ENCODE measurements around the gene EPSTI1.

EPSTI1 gene

DNA sequence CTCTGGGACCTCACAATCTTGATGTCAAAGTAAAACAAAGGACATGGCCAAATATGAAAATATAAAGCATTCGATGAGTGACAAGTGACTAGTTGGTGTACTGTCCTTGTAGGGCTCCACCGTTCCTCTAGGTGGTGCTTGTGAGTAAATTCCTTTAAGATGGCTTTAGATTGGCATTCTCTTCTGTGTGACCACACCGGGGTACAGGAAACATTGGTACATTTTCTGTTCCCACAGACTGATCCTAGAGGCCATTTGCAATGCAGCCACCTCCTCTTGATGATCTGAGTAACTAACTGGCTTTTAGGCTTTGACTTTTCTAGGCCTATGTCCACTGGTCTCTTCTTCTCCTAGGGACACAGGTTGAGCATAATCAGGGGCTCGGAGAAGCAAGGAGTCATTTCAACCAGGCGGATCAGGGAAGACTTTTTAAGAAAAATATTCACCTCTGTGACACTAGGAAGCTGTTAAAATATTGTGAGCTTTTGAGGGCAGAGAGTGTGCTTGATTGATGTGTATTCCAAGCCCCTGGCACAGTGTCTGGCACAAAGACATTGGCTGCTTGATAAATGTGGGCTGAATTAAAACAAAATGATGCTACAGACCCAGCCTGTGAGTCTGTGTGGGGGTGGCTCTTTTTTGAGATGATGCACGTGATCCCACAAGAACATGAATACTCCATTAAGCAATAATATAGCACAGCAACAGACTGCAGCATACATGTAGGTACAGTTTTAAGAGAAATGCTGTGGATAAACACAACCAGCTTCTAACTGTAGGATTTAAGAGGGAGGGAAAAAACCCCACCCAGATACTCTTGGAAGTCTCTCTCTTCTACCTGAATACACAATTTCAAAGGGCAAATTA, 21.0 kb downstream of the EPSTI1 start:
- DNase-seq (peak; percentile 43), ATAC-seq (peak; percentile 88)
- peaks cover 15% of the 10 kb centered on the region for H3K4me1 Mint-ChIP-seq
- peaks cover 4% of the 10 kb centered on the region for H3K36me3 Mint-ChIP-seq (ENCODE audit: low read depth)
- H3K4me3 Mint-ChIP-seq: no peak overlapping the region
- no peaks in the 10 kb centered on the region for H3K9me3 Mint-ChIP-seq
- H3K27ac Mint-ChIP-seq: peak overlapping the region; percentile 4
- no peaks in the 10 kb centered on the region for H3K27me3 Mint-ChIP-seq

DNA sequence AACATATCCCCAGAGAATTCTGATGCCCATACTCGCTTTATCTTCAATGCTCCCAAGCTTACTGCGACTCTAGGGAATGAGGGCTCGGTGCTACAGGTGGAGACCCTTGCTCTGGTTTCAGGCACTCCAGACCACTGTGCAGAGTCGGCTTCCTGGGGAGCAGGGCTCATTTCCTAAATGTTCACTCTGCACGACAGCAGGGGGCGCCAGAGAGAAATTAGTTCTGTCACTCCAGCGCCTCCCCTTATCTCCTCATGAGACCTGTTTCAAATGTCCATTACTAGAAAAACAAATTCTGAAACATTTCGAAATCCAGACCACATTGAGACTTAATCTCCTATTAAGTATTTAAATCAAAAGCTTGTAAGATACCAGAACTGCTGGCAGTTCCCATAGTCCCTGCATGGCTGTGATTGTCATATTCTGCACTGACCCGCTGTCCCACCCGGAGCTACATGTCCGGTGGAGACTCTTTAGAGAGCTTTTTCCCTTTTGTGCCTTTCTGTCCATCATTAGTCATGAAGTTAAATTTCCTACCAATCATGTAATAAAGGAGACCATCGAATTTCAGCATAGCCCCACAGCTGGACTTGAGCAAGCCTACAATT, 22.4 kb downstream of the EPSTI1 start:
- peak; percentile 77 for ATAC-seq
- Mint-ChIP-seq H3K4me1 (peaks cover 15% of the 10 kb centered on the region), H3K9me3 (no peaks in the 10 kb centered on the region), H3K27ac (no peak overlapping the region), H3K36me3 (ENCODE audit: low read depth) (peaks cover under 1% of the 10 kb centered on the region), H3K4me3 (no peak overlapping the region), H3K27me3 (no peaks in the 10 kb centered on the region)
- DNase-seq: peak; percentile 89

GRCh38 chr13:42968906-42969305, 23.1 kb downstream of the EPSTI1 start:
- no peak overlapping the region for H3K27ac Mint-ChIP-seq
- no peak overlapping the region for H3K4me3 Mint-ChIP-seq
- no peaks in the 10 kb centered on the region for H3K9me3 Mint-ChIP-seq
- H3K27me3 Mint-ChIP-seq: no peaks in the 10 kb centered on the region
- DNase-seq: no peak
- no peaks in the 10 kb centered on the region for H3K36me3 Mint-ChIP-seq (ENCODE audit: low read depth)
- no peak for ATAC-seq
- peaks cover 15% of the 10 kb centered on the region for H3K4me1 Mint-ChIP-seq

DNA sequence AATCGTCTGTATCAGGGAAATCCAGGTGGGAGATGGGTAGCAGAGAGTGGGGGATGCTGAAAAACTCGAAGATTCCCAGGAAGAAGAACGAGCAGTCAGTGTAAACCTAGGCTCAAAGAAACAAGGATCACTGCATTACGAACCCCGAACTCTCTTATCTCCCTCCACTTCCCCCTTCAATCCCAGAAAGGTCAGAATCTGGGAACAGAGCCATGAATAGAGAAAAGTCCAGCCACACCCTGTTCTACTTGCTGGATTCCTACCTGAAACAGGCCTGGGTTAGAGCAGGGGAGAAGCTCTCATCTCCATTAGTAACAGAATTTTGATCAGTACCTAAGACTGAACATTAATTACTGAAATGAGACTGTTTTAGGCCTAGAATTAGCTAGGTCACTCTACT, 24.4 kb downstream of the EPSTI1 start:
- Mint-ChIP-seq H3K4me3 (no peak overlapping the region), H3K27ac (no peak overlapping the region), H3K4me1 (peaks cover 15% of the 10 kb centered on the region), H3K27me3 (no peaks in the 10 kb centered on the region), H3K9me3 (no peaks in the 10 kb centered on the region), H3K36me3 (ENCODE audit: low read depth) (peaks cover 7% of the 10 kb centered on the region)
- DNase-seq (no peak), ATAC-seq (no peak)

DNA sequence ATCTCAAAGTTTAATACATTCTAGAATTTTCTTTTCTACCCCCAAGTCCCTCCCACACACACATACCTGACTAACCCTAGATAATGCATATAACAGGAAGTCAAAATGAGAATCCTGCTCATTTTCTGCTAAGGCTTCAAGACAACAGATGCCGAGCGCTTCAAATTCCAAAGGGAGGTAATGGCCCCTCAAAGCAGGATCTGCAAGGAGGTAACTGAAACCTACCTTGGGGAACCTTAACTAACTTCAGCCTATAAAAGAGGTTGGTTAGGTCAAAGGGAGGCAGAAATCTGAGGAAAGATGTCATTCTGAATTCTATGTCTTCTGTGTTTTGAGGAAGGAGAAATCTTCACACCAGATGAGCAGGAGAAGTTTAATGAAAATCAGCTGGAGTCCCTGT, 26.8 kb downstream of the EPSTI1 start:
- no peak overlapping the region for H3K4me3 Mint-ChIP-seq
- ATAC-seq: no peak
- no peaks in the 10 kb centered on the region for H3K27me3 Mint-ChIP-seq
- H3K27ac Mint-ChIP-seq: no peak overlapping the region
- no peaks in the 10 kb centered on the region for H3K9me3 Mint-ChIP-seq
- peaks cover 15% of the 10 kb centered on the region for H3K36me3 Mint-ChIP-seq (ENCODE audit: low read depth)
- peaks cover 5% of the 10 kb centered on the region for H3K4me1 Mint-ChIP-seq
- DNase-seq: no peak

GRCh38 chr13:42964761-42965161, 27.3 kb downstream of the EPSTI1 start:
- no peaks in the 10 kb centered on the region for H3K9me3 Mint-ChIP-seq
- ATAC-seq: no peak
- peaks cover 5% of the 10 kb centered on the region for H3K4me1 Mint-ChIP-seq
- H3K4me3 Mint-ChIP-seq: no peak overlapping the region
- H3K36me3 Mint-ChIP-seq (ENCODE audit: low read depth): peaks cover 15% of the 10 kb centered on the region
- DNase-seq: no peak
- no peaks in the 10 kb centered on the region for H3K27me3 Mint-ChIP-seq
- no peak overlapping the region for H3K27ac Mint-ChIP-seq

DNA sequence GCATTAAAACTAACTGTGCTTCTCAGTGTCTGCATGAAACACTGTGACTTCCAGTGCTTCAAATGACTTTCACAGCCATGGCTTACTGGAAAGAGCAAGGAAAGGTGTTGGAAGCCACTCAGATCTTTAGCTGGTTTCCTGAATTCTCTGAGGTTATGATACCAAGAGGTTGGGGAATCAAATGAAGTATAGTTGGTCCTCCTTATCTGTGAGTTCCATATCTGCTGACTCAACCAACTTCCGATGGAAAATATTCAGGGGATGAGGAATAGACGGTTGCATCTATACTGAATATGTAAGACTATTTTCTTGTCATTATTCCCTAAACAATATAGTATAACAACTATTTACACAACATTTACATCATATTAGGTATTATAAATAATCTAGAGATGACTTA, 32.4 kb downstream of the EPSTI1 start:
- no peaks in the 10 kb centered on the region for H3K4me1 Mint-ChIP-seq
- no peak for ATAC-seq
- no peaks in the 10 kb centered on the region for H3K9me3 Mint-ChIP-seq
- no peak overlapping the region for H3K27ac Mint-ChIP-seq
- no peaks in the 10 kb centered on the region for H3K27me3 Mint-ChIP-seq
- H3K4me3 Mint-ChIP-seq: no peak overlapping the region
- no peak for DNase-seq
- H3K36me3 Mint-ChIP-seq (ENCODE audit: low read depth): peaks cover 35% of the 10 kb centered on the region

- ATAC-seq (no peak), DNase-seq (no peak)
- Mint-ChIP-seq H3K27ac (no peak overlapping the region), H3K9me3 (peaks cover under 1% of the 10 kb centered on the region), H3K36me3 (ENCODE audit: low read depth) (peaks cover 40% of the 10 kb centered on the region), H3K27me3 (no peaks in the 10 kb centered on the region), H3K4me3 (no peak overlapping the region), H3K4me1 (no peaks in the 10 kb centered on the region)
These were observed 34.2 kb downstream of the EPSTI1 start for GRCh38 chr13:42957881-42958280.

- Mint-ChIP-seq H3K36me3 (ENCODE audit: low read depth) (peaks cover 57% of the 10 kb centered on the region), H3K4me1 (no peaks in the 10 kb centered on the region), H3K27me3 (no peaks in the 10 kb centered on the region), H3K9me3 (peaks cover 8% of the 10 kb centered on the region), H3K27ac (no peak overlapping the region), H3K4me3 (no peak overlapping the region)
- no peak for ATAC-seq
- DNase-seq: no peak
These were observed 41.9 kb downstream of the EPSTI1 start for GRCh38 chr13:42950181-42950580.

DNA sequence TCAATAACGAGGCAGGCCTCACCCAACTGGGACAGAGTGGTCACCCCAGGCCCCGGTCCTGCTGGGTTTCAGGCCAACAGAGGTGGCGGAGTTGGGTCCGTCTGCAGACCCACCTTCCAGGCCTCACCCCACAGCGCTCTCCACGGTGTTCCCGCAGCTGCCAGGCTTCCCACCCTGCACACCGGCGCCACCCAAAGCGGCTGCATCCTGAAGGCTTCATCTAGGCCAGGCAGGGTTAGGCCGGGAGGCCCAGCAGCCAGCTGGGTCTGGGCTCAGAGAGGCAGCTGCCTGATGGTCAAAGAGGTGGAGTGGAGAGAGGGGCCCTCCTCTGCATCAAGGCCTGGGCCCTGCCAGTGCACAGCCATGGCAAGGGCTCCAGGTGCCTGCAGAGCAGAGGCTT, 44.1 kb downstream of the EPSTI1 start:
- no peak overlapping the region for H3K4me3 Mint-ChIP-seq
- no peak for DNase-seq
- no peaks in the 10 kb centered on the region for H3K27me3 Mint-ChIP-seq
- no peaks in the 10 kb centered on the region for H3K4me1 Mint-ChIP-seq
- no peak overlapping the region for H3K27ac Mint-ChIP-seq
- ATAC-seq: no peak
- H3K9me3 Mint-ChIP-seq: peaks cover 8% of the 10 kb centered on the region
- H3K36me3 Mint-ChIP-seq (ENCODE audit: low read depth): peaks cover 60% of the 10 kb centered on the region

DNA sequence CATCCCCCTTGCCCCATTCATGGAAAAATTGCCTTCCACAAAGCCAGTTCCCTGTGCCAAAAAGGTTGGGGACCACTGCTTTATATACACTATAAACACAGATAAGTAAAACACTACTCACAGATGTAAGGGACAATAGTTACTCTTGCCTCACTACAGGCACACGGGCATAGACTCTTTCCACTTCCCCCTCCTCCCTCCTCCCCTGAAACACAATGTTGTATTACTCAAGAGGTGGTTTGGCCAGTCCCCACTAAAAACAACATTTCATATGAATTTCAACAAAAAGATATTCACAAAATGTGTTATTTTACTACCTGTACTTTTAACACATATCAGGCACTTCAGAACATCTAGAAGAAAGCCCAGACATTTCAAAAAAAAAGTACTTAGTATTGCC, 45.1 kb downstream of the EPSTI1 start:
- Mint-ChIP-seq H3K4me3 (no peak overlapping the region), H3K4me1 (no peaks in the 10 kb centered on the region), H3K9me3 (no peaks in the 10 kb centered on the region), H3K36me3 (ENCODE audit: low read depth) (peaks cover 50% of the 10 kb centered on the region), H3K27me3 (no peaks in the 10 kb centered on the region), H3K27ac (no peak overlapping the region)
- DNase-seq (no peak), ATAC-seq (no peak)

DNA sequence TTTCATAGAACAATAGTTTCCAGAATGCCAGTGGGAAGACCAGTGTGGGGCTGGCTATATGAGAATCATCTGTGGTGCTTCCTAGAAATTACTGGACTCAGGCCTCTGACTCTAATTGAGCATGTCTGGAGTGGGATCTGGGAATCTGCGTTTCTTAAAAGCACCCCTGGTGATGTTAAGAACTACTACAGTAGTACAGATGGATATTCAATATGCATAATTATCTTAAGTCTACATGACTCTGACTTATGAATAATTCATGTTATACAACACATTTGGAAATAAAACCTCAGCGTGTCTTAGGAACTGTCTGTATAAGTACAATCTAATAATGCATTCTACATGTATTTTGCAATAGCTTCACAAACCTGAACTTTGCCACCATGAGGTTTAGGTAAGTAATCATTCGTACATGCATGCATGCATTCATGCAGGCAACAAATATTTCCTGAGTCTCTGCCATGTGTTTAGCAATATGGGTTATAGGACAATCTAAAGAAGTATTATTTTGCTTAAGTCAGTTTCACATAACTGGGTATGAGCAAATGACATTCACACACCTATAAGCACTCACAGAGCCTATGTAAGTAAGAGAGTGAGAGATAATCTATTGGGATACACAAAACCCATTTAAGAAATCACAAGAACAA, 62.0 kb downstream of the EPSTI1 start:
- ATAC-seq: no peak
- H3K9me3 Mint-ChIP-seq: no peaks in the 10 kb centered on the region
- H3K27ac Mint-ChIP-seq: no peak overlapping the region
- no peak overlapping the region for H3K4me3 Mint-ChIP-seq
- no peaks in the 10 kb centered on the region for H3K27me3 Mint-ChIP-seq
- DNase-seq: no peak
- H3K4me1 Mint-ChIP-seq: no peaks in the 10 kb centered on the region
- peaks cover 23% of the 10 kb centered on the region for H3K36me3 Mint-ChIP-seq (ENCODE audit: low read depth)

GRCh38 chr13:42926555-42926954, 65.5 kb downstream of the EPSTI1 start:
- ATAC-seq (no peak), DNase-seq (no peak)
- no peaks in the 10 kb centered on the region for H3K4me1 Mint-ChIP-seq
- H3K36me3 Mint-ChIP-seq (ENCODE audit: low read depth): peaks cover 31% of the 10 kb centered on the region
- H3K9me3 Mint-ChIP-seq: no peaks in the 10 kb centered on the region
- H3K27me3 Mint-ChIP-seq: no peaks in the 10 kb centered on the region
- H3K4me3 Mint-ChIP-seq: no peak overlapping the region
- H3K27ac Mint-ChIP-seq: no peak overlapping the region

- H3K9me3 Mint-ChIP-seq: no peaks in the 10 kb centered on the region
- H3K4me1 Mint-ChIP-seq: no peaks in the 10 kb centered on the region
- H3K27me3 Mint-ChIP-seq: no peaks in the 10 kb centered on the region
- H3K36me3 Mint-ChIP-seq (ENCODE audit: low read depth): peaks cover 33% of the 10 kb centered on the region
- H3K27ac Mint-ChIP-seq: no peak overlapping the region
- no peak for DNase-seq
- no peak overlapping the region for H3K4me3 Mint-ChIP-seq
- ATAC-seq: no peak
These were observed 66.0 kb downstream of the EPSTI1 start for GRCh38 chr13:42926043-42926442.

DNA sequence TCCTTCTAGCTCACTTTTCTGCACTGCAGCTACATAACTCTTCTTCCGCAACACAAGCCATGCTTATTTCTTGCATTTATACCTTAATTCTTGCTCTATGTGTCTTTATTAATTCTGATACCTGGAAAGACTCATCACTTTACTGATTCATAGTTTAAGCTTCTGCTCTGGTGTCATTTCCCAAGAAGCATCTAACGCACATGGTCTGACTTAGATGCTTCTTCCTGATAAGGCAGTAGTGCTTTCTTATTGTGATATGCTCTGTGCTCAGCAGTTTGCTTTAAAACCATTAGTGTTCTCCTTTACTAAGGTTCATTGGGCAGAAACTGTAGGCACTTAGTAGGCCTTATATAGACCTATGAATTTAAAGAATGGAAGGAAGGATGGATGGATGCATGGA, 66.4 kb downstream of the EPSTI1 start:
- H3K9me3 Mint-ChIP-seq: no peaks in the 10 kb centered on the region
- H3K4me3 Mint-ChIP-seq: no peak overlapping the region
- DNase-seq: no peak
- no peak overlapping the region for H3K27ac Mint-ChIP-seq
- H3K36me3 Mint-ChIP-seq (ENCODE audit: low read depth): peaks cover 33% of the 10 kb centered on the region
- no peak for ATAC-seq
- no peaks in the 10 kb centered on the region for H3K27me3 Mint-ChIP-seq
- no peaks in the 10 kb centered on the region for H3K4me1 Mint-ChIP-seq

Data from activated naive CD8-positive, alpha-beta T cell treated with anti-CD3 and anti-CD28 coated beads, Interleukin-2, amount 50 U/mL, for 24 hours (primary cell).